ENCODE data around the gene CDK15.
A peak's percentile ranks its signal among the peaks of the same experiment; 100 is the strongest.
"Not testable (repeated sequence)": the region's sequence is repeated elsewhere in the genome, so short reads cannot be mapped to it uniquely, and the experiment has no call there.

CDK15 gene

DNA sequence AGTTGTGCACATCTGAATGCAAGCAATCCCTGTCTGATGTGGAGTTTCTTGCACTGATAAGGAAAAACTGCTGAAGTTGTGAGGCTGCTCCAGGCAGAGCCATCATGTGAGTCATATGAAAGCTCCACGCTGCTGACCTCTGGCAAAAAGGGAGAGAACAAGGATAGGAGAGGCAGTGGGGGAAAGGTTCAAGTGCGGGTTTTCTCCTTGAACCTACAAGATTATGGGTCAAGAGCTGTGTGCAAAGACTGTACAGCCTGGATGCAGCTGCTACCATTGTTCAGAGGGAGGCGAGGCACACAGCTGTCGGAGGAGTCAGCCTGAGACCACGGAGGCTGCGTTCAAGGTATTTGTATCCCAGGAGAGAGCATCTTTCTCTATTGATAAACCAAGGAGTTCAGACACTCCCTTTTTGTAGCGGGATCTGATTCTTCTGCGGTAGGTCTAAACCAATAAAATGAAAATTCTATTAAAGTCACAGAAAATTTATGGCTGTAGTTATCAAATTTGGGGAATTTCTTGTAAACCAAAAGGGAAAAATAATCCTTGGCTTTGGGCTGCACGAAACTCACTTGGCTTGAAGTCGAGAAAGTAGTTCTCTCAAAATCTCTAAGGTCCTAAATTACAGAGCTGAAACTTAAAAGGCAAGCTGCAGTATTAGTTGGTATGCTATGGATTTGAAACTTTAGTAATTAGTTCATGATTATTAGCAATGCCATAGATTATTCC is at the start of gene CDK15:
TSS of gene CDK15 (plus strand) at position 96 of the 729 bp plus-strand sequence. CDS start at position 224, 128 bp downstream.
- DNase-seq = no peak

DNA sequence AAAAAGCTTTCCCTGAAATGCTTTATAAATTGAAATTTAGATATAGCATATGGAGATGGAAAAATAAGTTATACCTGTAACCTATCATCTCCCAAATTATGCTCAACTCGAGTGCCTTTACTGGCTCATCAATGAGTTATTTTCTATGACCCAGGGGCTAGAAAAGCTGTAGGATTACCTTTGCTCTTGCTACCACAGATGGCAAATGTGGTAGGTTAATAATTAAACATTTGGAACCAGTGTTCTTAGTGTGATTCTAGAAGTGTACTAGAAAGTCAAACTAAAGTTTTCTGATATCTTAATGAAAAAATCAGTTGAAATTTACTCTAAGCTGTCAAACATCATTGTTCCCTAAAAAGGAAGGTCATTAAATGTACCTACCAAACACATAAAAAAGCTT is 48.1 kb upstream of the CDK15 start:
- DNase-seq = no peak

DNA sequence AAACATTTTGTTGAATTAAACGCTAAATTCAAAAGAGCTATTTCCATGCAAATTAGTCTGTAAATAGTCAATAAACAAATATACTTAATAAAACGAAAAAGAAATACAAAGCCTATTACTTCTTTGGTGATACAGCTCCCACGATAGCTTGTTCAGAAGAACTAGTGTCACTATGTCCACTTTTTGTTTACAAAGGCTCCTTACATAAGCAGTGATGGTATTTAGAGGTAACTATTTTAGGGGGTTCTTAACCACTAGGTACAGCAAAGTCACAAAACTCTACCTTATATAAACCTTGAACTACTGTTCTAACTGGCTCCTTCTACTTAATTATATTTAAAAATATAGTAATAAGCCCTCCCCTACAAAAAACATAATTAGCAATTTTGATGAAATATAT is 47.5 kb upstream of the CDK15 start:
- no peak for DNase-seq

DNA sequence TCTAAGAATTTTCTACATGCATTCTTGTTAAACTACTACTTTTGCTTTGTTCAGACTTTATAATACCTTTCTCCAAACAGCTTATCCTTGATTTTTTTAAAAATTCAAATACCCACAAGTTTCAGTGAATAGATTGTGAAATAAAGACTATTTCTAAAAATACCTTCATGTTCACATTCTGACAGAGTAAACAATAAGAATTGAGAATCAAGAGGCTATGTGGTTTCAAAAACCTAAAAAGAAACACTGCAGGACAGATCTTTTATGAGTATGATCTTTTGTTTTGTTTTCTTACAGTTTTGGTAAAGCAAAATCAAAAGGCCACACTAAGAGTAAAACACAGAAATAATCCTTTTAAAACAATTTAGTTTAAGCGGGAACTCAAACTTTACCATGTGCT is 46.8 kb upstream of the CDK15 start:
- DNase-seq = no peak

DNA sequence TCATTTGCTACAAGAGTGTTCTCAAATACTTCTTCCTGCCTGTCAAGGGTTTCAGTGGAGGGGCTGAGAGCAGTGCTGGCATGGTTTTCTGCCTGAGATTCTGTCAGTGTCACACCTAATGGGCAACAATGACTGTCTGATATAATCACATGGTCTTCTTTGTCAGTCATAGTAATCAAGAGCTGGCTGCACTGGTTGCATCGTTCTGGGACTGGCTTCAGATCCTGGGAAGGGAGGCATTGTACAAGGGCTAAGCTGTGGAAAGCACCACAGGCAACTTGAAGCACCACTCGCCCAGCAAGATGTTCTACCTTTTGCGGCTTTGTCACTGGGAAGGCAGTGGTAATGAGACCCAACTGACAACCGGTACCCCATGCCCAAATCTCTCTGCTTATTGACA is 45.2 kb upstream of the CDK15 start:
- no peak for DNase-seq

DNA sequence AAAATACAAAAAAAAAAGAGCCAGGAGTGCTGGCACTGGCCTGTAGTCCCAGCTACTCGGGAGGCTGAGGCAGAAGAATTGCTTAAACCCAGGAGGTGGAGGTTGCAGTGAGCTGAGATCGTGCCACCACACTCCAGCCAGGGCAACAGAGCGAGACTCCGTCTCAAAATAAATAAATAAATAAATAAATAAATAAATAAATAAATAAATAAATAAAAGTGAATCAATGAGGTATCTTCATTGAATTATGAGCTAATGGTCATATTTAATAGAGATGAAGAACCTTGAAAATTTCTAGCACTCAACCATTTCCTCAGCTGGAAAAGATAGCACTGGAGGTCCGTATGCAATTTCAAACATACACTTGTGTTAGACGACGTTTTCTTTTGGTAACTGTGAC is 41.9 kb upstream of the CDK15 start:
- not testable (repeated sequence) for DNase-seq

DNA sequence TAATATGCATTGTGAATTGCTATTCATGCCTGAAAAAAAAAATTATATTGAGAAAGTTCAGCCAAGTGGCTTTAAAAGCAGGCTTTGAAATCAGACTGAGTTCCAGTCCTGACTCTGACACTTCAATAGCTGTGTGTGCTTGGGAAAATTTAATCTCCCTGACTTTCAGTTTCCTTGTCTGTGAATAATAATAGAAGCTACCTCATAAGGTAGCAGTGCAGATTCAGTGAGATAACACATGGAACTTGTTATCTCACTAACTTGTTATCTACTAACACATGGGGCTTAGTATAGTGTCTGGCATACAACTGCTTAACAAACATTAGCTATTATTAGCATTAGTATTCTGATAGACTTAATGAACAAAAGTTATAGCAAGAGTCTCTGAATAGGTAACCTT is 40.5 kb upstream of the CDK15 start:
- no peak for DNase-seq

DNA sequence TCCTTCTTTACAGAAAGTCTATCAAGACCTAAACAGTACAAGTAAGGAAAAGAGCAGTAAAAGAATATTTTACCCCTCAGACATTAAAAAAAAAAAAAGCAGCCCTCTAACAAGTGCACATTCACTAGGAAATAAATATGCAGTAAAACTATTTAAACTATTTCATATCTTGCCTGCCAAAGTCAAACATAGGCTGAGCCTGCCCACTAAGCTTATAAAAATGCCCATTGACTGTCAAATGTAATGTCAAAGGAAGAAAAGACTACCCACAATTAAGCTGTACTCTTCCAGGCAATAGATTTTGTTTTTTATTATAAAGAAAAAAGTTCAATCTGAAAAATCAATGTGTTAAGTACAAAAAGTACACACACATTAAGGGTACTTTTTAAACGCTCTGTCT is 37.4 kb upstream of the CDK15 start:
- DNase-seq = no peak

DNA sequence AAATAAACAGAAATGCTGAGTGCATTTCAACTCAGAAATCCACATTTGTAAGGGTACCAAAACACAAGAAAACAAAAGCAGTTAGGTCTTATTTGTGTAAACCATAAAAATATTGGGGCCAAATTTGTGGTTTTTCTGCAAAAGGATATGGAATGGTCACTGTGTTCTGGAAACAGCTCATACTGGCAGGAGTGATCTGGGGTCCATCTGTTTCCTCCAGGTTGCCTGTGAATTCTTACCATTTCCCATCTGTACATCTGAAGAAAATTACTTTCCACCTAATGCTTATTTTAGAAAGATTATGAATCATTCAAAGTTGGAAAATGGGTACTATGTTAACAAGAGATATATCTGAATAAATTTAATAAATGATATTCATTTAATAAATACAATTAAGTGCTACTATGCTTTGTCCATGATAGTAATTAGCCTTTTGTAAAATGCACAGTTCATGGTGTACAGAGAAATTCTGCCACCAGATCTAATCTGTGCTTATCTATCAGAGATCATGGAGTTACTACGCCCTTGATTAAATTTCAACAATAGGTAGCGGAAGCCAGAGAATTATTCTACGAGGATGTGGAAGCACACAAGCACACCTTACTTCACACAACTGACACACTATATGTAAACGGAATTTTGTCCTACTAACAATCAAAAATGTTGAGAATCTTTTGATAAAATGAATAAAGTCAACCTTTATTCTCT is 36.5 kb upstream of the CDK15 start:
- DNase-seq = no peak

DNA sequence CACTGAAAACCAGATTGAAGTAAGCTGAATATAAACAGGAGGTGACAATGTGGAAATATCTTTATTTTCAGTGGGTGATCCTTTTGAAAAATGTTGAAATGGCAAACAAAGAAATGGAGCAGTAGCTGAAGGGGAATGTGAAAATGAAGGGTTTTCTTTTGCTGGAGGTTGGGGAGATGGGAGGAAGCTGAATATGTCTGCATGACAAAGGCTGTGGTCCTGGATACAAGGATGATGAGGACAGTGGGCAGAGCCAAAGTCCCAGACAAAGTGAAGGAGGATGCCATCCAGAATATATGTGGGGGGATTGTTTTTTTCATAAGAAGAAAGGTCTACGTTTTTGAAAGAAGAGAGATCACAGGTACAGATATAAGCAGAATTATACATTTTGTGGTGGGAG is 32.3 kb upstream of the CDK15 start:
- DNase-seq = no peak

DNA sequence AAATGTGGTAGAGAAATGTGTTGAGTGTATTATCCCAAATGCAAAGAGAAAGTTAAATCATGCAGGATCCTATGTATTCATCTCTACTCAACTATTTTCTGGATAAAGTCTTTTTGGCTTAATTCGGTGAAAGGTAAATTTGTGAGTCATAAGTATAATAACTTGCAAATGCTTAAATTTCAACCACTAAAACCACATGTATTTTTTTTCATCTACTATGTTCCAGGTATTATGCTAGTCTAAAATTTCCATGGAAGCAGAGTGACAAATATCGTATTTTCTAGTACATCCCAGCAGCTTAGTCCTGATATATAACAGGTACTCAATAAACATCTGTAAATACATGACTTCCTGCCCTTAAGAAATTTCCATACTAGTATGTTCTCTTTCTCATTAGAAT is 31.8 kb upstream of the CDK15 start:
- DNase-seq = no peak

DNA sequence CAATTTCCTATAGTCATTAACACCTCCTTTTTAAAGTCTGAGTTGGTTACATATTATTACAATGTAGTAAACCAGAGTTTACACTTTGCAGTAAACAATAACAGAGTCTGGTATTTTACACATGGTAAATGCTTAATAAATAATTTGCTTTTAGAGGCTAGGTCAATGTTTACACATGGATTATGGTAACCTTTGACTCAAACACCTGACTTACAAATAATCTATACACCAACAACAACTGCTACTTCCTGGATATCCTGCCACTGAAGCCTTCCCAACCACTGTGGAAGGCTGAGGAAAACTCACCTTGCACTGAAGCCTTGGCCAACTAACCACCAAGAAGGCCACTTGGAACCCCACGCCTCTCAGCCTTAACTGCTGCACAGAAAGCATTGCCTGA is 31.0 kb upstream of the CDK15 start:
- no peak for DNase-seq

DNA sequence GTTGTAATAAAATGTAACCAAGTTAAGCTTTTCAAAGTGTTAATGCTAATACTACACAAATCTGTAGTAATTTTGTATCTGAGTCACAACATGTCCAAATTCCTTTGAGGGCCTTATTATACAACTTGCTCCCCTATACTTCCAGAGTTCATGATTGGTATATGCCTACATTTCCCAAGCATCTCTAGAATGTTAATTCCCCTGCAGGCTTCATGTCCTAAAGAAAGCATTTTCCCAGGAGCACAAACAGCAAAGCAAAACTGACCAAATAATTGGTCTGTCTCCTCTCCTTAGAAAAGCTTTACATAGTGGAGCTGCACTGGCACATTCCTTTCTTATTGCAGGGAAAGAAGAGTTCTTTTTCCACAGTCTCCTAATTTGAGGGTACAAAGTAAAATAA is 29.3 kb upstream of the CDK15 start:
- no peak for DNase-seq

DNA sequence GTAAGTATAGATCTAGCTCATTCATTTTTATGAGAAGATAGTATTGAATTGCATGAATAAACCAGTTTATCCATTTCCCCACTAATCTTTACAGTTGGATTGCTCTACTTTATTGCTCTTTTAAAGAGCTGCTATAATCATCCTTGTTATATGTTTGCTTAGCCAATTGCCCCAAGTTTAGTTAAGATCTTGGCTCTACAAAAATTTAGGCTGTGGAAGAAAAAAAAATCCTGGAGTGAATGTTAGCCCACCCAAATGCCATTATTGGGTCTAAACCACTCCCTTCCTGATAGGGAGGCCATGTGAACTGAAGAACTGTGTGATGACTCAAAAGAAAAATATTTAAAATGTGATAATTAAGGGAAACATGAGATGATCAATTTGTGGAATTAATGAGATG is 28.5 kb upstream of the CDK15 start:
- no peak for DNase-seq

DNA sequence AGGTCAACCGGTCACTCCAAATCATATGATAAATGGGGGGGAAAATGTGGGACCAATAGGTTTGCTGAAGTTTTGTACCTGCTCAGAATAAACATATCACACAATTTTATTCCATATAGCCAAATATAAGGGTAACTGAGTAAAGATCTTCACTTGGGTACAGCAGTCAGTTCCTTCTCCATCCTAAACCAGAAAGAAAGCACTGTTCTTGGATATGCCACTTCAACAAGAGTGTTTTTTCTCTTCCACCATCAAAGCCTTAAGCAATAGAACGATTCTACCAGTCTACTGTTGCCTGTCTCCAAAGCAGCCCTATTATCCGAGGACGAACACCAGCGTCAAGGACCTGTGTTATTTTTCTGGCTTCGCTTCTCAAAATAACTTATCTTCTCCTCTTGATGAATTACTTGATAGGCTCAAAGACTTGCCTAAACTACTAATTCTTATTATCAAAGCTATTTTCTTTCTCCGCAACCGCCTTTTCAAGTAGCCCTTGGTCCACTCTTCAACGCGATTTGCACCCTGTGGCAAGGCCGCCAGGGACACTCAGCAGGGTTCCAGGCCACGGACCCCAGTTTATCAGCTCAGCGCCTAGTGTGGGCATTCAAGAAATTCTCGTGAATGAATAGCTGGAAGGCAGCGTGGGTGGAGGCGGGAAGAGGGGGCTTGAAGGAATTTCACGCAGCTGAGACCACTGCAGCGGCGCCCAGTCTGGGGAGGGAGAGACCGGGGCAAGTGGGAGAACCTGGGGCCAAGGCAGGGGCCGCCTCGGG is 26.2 kb upstream of the CDK15 start:
- no peak for DNase-seq

DNA sequence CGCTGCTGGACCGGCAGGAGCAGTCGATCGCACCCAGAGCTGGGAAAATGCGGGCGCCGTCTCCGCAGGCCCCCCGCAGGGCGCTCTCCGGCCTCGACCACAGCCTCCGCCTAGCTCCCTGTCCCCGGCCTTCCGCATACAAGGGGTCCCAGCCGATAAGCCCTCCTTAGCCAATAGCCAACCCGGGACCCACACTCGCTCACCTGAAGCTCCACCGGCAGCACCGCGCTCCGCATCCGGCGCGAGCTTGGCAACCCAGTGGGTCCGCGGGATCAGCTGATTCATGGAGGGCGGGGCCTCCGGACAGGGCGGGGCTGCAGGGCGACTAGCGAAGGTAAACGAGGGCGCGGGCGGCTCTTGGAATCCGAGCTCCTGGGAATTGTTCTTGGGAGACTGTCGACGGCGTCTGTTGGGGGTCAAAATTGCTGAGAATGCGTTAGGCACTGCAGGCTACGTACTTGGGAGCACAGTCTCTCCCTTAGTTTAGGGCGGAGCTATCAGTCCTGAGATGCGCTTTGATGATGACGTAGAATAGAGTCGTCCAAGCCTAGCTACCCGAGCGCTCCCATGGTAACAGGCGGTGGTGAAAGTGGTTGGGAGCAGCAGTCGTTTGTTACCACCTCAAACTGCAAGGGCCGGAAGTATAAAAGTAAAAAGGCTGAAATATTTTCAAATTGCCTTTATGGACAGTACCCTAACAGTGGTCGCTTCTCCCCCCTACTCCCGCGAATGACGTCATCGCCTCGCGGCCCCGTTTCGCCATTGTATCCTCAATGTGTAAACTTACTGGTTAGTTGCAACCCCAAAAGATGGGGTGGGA is 25.5 kb upstream of the CDK15 start, which contains the start of gene ALS2:
TSS of gene ALS2 (minus strand) at position 260 of the 820 bp plus-strand sequence. CDS start 12,048 bp downstream, outside the sequence.
- peak; percentile 92 for DNase-seq

DNA sequence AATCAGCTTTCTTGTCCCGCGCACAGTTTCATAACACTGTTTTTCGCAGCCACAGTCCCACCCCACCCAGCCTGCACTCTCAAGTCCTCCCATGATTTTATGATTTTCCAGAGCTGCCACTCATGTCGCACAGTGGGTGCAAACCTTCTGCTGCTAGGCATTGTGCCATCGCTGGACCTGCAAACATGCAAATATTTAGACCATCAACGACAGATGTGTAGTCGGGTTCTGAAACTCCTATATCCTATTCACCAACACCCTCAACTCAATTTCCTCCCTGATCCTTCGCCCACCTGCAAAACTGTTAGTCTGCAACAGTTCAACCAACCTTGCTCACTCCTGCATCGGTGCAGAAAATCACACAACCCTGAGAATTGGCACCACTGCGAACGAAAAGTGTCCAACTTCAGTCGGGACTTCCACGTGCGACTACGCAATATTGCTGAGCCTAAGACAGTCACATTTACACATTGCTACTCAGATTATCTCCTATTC is 24.7 kb upstream of the CDK15 start:
- peak; percentile 8 for DNase-seq

DNA sequence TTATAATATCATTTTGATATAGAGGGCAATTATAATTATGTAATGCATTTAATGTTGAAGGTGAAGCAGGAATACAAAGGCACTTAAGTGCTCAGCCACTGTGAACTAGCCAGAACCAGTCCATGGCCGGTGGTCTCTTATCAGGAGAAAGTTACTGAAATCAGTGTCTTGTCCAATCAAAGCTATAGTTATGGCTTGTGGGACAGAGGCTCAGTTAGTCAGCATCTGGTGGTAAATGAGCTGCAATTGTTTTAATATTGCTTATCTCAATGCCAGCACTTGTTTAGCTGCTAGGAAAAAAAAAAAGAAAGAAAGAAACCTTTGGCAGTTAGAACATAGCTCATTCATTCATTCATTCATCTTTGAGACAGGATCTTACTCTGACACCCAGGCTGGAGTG is 21.8 kb upstream of the CDK15 start:
- no peak for DNase-seq

DNA sequence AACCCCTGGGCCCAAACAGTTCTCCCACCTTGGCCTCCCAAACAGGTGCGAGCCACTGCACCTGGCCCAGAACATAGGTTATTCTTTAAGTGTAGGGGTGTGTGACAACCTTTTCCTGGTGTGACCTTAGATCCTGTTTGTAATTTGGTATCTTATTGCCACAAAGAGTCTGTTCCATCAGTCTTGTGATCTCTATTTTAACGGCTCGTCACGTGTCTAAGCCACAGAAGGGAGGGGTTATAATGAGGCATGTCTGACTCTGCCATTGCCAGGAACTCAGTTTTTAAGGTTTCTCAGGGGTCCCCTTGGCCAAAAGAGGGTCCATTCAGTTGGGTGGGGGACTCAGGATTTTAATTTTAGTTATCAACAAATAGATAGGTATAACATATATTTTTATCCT is 21.2 kb upstream of the CDK15 start:
- no peak for DNase-seq

DNA sequence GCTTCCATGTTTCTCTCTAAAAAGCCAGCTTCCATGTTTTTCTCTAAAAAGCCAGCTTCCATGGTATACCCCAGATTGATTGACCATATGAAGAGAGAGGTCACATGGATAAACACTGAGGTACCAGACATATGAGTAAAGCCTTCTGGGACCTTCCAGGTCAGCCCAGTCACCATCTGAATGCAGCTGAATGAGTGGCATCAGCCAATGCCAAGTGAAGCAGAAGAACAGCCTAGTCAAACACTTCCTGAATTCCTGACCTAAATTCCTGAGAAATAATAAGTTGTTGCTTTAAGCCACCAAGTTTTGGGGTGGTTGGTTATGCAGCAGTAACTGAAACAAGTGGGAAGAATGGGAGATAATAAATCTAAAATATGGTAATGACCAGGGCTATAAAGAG is 19.9 kb upstream of the CDK15 start:
- no peak for DNase-seq

DNA sequence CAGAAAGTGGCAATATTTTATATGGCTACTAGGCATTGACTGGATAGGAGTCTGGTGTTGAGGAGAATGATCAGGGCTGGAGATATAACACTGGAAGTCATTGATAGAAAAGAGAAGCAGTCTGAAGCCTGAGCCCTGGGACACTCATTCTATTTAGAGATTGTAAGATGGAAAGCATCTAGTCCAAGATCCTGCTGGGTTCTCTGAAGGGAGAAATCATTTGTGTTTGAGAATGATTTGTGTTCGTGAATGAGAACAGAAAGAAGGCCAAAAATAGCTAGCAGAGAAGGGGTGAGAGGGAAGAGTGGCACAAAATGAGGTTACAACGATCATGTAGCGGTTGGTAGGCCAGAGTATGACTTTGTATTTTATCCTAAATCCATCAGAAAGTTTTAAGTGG is 18.0 kb upstream of the CDK15 start:
- DNase-seq = no peak

DNA sequence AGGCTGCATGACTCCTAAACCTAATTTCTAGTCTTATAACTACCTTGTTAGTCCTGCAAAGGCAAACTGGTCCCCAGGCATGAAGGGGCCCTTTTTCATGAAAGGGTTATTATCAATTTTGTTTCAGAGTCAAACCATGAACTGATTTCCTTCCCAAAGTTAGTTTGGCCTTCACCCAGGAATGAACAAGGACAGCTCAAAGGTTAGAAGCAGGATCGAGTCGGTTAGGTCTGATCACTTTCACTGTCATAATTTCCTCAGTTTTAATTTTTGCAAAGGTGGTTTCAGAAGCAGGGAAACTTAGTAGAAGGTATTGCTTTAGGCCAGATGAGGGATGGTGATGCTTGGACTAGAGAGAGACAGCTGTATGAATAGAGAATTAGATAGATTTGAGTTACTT is 16.9 kb upstream of the CDK15 start:
- DNase-seq = no peak

DNA sequence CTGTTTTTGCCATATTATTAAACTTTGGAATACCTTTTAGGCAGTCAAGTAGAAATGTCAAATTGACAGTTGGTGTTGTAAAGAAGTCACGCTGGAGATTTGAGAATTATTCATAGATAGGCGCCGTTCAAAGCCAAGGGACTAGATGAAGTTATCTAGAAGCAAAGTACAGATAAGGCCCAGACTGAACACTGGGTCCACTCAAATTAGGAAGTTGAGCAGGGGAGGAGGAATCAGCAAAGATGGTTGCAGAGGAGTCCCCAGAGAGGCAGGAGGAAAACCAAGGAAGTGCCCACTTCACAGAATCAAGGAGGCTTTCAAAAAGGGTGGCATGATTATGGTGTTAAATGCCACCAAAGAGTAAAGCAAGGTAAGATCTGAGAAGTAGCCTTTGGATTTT is 16.0 kb upstream of the CDK15 start:
- DNase-seq = no peak
